GM19025 (cell line): Measurements from ENCODE around the gene HS3ST3A1.
"Not testable (repeated sequence)": the region's sequence is repeated elsewhere in the genome, so short reads cannot be mapped to it uniquely, and the experiment has no call there.

ENCODE experiments used
- ATAC-seq: cut with Tn5 transposase; IDR thresholded peaks from one replicate; pipeline ENCODE4 v1.9.1; 2021; ENCODE audit warnings: mild to moderate bottlenecking, low read depth, moderate library complexity; ENCODE audit not compliant: unreplicated experiment

Gene HS3ST3A1

DNA sequence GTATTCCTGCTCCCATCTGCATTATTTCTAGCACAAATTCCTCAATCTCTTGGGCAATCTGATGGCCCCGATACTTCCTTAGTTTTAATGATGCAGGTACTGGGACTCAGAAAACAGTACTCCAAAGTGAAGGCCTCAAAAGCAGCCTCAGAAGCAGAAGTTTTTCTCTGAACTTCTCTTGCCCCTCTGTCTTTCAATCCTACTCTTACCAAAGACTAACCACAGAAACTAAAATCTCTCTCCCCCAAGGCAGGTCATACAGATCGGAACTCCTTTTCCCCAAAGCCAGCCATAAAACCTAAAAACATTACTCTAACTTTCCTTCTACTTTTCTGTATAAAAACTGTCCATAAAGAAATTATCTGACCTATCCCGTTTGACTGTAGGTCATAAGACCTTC, 103.5 kb downstream of the HS3ST3A1 start:
- no peak for ATAC-seq

DNA sequence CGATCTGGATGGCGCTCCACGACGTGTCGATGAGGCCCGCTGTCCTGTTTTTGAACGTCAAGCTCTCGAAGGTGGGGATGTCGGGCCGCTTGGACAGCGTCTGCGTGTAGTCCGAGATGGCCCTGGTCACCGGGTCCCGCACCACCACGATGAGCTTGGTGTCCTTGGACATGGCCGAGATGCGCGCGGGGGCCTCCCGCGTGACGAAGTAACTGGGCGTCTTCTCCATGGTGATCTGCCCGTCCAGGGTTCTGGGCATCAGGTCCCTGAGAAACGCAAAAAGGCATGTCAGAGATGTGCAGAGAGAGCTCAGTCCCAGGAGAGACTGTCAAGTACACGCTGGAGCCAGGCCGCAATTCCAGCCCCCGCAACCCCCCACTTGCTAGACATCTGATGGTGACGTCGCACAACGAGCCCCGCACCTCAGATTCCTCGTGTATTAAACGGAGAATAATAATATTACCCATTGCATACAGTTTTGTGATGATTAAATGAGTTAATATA, 105.1 kb downstream of the HS3ST3A1 start:
- not testable (repeated sequence) for ATAC-seq

DNA sequence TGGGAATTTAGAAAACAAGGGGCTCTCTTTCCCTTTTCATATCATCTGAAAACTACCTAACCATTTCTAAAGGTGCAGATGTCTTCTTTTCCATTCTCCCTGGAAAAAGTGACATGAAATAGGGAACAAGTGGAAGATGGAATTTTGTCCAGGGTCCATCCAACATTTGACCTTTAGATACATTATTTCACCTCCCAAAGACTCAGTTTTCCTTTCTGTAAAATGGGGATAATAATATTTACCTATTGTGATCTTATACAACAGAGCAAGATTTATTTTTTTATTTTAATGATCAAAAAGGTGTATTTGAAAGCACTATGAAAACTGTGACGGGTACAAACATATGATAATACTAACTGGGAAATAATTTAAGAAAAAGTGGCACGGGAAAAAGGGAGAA, 106.3 kb downstream of the HS3ST3A1 start:
- ATAC-seq = no peak

DNA sequence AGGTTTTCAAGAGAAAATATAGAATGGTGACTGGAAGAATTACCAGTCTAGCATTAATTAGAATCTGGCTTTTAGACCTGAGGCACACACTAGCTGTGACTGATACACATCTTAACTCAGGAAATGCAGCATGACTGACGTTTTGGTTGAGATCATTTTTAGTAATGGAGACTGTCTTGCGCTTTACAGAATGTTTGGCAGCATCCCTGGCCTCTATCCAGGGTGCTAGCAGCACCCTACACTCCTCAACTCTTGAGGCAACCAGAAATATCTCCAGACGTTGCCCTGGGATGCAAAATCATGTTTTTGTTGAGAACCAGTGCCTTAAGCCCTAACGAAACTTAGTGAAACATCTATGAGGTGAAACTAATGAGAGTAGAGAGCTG, 109.0 kb downstream of the HS3ST3A1 start:
- ATAC-seq = no peak

DNA sequence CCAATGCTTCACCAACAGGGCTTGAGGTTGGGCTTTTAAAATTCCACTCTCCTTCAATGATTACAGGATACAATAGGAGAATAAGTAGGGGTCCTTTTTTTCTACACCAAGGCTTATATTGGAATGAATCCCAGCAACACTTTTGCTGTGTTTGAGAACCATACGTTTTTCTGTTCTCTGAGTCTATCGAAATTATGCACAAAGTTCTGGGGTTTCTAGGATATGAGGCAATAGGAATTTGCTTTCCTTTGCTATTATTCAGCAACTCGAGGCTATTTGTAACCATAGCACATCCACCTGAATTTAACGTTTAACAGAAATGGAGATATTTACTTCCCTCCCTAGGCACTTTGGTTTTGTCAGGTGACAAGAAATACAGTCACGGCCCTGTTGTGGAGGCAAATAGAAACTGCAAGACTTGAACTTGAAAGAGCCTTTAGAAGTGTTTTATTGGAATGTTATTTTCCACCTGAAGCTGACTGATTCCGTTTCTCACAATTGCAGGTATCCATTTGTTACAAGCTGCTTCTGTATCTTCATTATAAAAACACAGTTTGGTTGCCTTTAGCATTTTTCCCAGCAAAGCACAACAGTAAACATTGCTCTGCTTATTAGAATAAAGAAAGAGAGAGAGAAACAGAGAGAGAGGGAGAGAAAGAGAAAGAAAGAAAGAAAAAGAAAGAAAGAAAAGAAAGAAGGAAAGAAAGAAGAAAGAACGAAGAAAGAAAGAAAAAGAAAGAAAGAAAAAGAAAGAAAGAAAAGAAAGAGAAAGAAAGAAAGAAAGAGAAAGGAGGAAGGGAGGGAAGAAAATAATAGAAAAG, 109.6 kb downstream of the HS3ST3A1 start:
- no peak for ATAC-seq

DNA sequence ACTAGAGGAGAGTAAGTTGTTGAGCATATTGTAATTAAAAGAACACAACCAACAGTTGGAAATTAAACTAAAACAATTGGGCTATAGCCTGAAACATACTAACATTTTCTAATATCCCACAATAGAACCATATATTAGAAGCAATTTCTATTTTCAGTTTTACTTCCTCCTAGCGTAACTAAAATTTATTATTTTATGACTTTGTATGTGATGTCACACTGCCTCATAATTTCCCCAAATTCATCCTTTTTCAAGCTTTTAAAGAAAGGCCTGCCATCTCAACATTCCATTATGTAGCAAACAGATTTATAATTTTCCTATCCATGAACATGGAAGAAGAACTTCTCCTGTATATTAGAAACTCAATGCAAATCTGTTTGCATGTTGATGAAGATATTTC, 110.2 kb downstream of the HS3ST3A1 start:
- ATAC-seq = no peak

DNA sequence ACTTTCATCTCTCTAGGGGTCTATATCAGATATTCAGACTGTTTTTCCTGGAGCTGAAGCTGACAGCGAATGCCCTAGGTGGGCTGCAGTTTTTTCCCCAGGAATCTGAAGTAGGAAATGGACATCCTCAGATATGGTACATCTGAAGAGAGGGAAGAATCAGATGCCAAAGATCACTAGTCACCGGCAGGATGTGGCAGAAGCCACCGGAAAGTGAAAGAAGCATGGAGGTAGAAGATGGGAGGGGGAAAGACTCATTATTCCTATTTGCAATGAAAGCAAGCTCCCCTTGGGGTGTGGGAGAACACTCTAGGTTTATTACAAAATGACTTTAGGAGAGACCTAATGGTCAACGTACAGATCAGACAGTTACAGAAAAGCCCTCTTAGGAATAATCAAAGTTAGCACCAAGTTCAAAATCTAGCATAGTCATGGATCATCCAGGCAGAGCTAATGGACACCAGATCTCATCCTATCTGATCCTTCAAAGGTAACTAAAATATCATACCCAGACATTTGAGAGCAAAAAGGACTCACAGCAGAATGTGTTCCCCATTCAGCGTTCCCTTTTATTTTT, 110.7 kb downstream of the HS3ST3A1 start:
- ATAC-seq = no peak

DNA sequence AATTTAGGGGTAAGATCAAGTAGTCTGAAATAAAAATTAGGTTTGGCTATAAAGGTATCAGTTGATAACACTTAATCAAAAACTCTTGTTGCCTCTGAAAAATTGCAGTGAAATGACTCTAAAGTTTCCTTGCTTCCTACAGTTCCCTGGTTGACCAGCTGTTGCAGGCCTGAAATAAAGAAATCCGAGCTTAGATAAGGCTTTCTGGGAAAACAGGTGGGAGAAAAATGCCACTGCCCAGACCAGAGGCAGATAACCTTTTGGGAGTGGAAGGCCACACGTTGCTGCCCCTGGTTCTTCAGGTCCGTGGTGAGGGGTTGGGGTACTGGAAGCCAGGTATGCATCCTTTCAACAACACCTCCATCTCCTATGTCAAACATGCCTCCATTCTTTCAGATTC, 111.3 kb downstream of the HS3ST3A1 start:
- ATAC-seq = no peak

DNA sequence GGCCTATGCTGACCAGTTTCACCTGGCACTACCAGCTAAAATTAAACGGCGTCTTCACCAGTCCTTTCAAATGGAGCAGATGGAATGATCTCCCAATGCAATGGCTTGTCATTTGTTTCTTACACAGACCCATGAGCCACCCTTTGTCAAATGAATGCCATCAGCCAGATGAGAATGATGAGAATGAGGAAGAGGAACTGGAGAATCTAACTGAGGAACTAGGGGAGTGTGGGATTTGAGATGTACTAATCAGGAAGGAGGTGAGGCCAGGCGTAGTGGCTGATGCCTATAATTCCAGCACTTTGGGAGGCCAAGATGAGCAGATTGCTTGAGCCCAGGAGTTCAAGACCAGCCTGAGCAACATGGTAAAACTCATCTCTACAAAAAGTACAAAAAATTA, 116.4 kb downstream of the HS3ST3A1 start:
- no peak for ATAC-seq

DNA sequence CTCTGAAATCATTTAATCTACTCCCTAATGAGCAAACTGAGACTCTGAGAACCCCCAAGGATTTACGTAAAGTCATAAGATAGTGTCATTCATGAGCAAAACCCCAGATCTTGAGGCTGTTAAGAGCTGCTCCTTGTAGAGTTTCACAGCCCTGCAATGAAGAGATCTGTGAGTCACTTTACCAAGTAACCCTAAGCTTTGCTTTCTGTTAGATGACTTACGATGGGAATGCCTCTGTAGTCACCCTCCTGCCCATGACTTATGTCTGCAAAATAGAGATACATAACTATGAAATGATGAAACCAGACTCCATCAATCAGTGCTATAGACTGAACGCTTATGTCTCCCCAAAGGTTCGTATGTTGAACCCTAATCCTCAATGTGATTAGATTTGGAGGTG, 117.7 kb downstream of the HS3ST3A1 start:
- no peak for ATAC-seq

DNA sequence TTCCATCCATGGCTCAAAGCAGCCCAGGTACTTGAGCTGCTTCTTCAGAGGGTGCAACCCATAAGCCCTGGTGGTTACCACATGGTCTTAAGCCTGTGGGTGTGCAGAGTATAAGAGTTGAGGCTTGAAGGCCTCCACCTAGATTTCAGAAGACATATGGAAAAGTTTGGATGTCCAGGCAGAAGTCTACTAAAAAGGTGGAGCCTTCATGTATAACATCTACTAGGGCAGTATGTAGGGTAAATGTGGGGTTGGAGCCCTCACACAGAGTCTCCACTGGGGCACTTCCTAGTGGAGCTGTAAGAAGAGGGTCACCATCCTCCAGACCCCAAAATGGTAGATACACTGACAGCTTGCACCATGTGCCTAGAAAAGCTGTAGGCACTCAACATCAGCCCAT, 120.9 kb downstream of the HS3ST3A1 start:
- ATAC-seq = no peak

DNA sequence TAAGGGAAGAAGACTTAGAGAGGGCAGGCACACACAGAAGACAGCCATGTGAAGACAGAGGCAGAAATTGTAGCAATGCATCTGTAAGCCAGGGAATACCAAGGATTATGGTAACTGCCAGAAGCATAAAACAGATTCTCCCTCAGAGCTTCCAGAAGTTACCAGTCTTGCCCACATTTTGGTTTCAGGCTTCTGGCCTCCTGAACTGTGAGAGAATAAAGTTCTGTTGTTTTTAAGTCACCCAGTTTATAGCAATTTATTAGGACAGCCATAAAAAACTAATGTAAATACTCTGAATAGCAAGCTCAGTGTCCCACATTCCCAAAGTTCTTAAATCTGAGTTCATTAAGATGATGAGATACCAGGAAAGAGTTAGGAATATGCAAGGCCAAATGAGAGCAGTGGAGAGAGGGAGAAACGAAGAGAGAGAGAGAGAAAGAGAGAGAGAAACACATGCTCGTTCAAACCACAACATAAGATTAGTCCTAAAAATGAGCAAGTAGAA, 123.4 kb downstream of the HS3ST3A1 start:
- no peak for ATAC-seq

DNA sequence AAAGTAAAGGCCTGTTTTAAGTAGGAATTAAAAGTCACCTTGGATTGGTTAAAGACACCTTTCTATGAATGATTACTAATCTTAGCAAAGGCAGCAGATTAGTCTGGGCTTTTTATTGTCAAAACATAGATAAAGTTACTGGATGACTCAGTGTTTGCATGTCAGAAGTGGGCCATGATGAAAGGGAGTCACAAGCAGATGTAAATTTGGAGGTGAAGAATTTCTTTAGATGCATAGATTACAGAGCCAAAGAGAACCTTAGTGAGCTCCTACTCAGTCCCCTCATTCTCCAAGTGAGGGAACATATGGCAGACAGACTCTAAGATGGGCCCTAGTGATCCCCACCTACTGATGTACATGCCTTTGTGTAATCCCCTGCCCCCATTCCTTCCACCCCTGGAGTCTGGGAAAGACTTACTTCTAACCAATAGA, 124.5 kb downstream of the HS3ST3A1 start:
- no peak for ATAC-seq

DNA sequence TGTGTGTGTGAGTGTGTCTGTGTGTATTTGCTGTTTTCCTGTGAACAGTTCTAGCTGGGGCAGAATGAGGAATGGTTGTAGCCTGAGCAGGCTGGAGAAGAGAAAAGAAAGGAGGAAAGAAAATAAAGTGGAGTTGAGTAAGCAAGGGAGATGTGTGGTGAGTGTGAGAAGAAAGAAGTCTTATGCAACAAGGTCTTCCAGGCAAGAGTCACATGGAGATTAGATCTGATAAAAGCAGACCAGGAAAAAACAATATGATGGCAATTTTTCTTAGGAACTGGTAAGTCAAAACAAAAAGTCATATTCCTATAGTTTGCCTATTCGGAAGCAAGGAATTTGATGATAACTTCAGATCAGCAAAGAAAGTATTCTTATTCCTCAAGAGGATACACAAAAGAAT, 125.0 kb downstream of the HS3ST3A1 start:
- no peak for ATAC-seq

DNA sequence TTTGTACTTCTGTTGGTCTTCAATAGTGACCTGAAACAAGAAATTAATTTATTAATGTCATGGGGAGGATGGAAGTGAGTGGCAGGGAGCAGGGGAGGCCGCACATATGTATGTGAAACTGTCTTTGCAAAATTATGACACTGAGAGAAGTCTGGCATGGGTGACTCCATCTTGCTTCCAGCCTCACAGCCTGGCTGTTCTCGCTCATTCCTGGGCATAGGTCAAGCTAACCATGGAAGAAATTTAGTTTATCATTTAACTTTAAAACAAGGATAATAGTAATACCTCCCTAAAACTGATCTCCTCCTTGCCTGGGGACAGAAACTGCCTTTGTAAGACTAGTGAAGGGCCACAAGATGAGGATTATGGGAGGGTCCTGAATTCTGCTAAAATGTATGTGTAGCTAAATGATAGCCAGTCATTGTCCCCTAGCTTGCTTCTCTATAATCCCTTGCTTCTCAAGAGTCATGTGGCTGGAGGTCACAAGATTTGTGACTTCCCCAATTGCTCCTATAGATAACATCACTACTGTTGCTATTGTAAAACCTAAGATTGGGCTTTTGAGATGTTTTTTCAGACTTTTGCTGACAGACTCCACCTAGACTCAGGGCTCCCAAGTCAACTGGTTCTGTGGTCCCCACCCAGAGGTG, 126.0 kb downstream of the HS3ST3A1 start:
- ATAC-seq = no peak

DNA sequence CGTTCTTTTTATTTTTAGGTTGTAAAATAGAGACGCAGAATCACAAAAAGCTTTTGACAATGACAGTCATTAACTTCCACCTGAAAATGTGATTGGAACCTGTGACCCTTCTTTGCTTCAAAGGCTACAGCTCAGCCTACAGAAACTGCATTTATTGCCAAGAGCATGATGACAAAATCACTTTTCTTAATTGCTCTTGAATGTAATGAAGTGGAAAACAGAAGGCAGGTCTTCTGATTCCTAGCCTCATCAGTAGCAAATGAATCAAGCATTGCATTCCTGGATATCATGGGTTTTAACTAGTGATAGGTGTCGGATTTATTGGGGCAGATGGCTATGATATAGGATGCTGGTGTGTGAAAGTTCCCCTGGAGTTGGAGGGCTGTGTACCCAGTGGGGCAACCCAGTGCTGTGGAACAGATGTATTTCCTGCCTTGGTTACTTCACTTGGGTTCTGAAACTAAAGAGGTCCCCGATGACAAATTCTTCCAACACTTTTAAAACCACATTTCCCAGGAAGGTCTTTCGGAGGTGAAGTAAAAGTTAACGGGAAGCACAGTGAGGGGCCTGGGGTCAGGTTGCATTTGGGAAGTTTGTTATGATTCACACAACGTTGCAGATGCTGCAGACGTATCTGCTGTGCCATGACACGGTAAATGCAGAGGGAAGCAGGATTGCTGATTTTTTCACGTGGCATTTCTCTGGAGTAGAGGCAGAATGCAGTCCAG, 127.5 kb downstream of the HS3ST3A1 start:
- ATAC-seq = no peak

DNA sequence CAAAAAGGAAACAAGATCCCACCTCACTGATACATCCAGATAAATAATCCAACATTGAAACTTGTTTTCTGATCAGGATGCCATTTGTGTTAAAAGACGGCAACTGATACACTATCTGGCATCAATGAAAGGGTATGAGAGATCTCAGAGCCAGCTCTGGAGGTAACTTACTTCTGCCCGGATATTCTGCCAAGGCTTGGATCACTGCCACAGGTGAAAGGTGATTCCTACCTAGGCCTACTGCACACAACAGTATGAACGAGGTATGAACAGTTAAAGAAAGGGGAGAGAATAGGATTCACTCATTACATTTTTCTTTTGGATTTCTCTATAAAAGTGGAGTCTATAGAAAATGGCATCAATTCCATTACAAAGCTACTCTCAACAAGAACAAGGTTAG, 136.1 kb downstream of the HS3ST3A1 start:
- ATAC-seq = no peak

DNA sequence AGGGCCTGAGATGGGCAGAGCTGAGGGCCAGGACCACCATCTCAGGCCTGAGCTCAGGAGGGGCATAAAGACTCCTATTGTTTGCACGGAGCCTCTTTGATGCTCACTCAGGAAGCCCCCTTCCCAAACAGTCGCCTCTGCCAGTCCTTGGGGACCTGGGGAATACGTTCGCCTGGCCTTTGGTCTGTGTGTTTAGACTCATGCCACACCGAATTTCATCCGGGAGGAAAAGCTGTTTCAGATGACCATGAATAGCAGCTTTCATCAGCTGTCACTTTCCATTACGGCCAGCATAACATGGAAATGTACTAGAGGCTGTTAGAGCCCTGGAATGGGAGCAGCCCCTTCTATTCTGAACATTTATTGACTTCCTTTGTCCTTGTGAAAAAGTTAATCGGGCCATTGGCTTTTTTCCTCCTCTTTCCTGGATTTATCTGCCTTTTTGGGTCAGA, 139.0 kb downstream of the HS3ST3A1 start:
- ATAC-seq = no peak

DNA sequence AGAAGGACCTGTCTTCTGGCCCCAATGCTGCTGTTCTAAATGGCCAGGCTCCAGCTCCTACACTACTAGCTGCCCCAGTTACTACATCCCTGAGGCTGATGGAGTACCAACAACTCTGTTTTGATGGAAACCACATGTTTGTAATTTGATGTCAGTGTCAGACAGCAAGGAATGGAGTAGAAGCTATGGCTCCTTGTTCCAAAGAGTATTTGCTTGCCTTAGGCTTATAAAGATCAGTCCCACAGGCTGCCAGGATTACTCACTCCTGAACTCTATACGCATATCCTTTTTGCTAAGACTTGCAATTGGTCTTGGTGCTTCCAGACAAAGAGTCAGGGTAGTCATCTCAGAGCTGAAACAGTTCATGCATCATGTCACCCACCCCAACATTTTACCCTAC, 139.6 kb downstream of the HS3ST3A1 start:
- no peak for ATAC-seq

DNA sequence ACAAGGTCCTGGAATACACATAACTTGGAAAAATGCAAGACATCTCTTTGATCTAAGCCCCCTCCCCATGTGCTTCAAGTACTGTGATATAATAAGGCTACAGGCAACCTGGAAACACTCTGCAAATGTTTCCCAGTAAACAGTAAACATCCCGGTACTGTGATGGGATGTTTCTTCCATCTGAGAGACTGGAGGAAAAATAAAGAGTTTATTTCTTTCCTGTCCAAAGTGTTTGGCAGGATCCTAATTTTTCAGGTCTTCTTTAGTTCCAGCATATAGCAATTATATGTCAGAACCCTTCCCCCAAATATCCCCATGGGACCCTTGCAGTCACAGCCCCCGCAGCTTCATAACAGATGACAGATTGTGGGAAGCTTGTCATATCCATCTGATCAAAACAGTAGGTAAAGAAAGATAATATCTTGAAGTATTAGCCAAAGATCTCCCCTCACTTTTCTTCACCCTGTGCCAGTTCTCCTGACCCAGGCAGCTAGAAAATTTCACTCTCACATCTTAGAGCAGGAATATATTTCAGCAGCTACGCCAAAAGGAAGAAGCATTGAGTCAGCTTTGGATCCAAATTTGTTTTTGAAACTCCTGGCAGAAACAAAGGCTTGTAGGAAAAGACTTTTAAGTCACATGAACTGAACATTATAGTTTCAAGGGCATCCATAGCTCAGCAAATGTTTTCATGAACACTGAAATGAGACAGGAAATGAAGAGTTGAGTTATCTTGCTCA, 141.3 kb downstream of the HS3ST3A1 start:
- ATAC-seq = no peak
